A549 (cell line): ENCODE measurements around the gene FHAD1.

Source experiments
- CTCF ChIP-seq: fragments of >200 bp; sonication (Bioruptor Twin); formaldehyde crosslinking; IDR thresholded peaks from 3 replicates; pipeline ENCODE4 v1.5.1; 2016
- ELK1 ChIP-seq: fragments of 150-350 bp; IDR thresholded peaks from 2 replicates; pipeline ENCODE4 v1.6.1; 2014; ENCODE audit warnings: low read depth, mild to moderate bottlenecking, low read length
- EP300 ChIP-seq, 2 experiments: fragments of >200 bp; sonication (Bioruptor Twin); formaldehyde crosslinking; IDR thresholded peaks; 2 replicates in 1 of 2; 3 replicates in 1 of 2; pipeline ENCODE4 v1.6.1; 2016 to 2017
- HOXB13 ChIP-seq: fragments of 250-450 bp; sonication (Bioruptor Pico); IDR thresholded peaks from 2 replicates; pipeline ENCODE4 v1.5.0; 2020; ENCODE audit warnings: low read depth, mild to moderate bottlenecking, moderate library complexity
- KDM1A ChIP-seq: fragments of 200-600 bp; sonication (generic); IDR thresholded peaks from 2 replicates; pipeline ENCODE4 v1.6.1; 2016; ENCODE audit warnings: low read depth, mild to moderate bottlenecking
- MAX ChIP-seq: IDR thresholded peaks from 2 replicates; pipeline ENCODE4 v1.6.1; 2012
- MYC ChIP-seq: IDR thresholded peaks from 2 replicates; pipeline ENCODE4 v1.6.1; 2012; ENCODE audit warnings: mild to moderate bottlenecking, inconsistent platforms, low read length, improper control_type of control experiment, borderline replicate concordance
- PHF8 ChIP-seq: fragments of 200-600 bp; sonication (generic); IDR thresholded peaks from 2 replicates; pipeline ENCODE4 v1.6.1; 2016; ENCODE audit warnings: low read depth, mild to moderate bottlenecking, antibody characterized with exemption, moderate library complexity, borderline replicate concordance
- POLR2A ChIP-seq: IDR thresholded peaks from 2 replicates; pipeline ENCODE4 v1.6.1; 2012; ENCODE audit warnings: mild to moderate bottlenecking, low read length
- RAD21 ChIP-seq, 2 experiments: fragments of >200 bp in 1 of 2; sonication (Bioruptor Twin) in 1 of 2; formaldehyde crosslinking in 1 of 2; IDR thresholded peaks in 1 of 2; conservative IDR thresholded peaks in 1 of 2; 2 replicates in 1 of 2; 3 replicates in 1 of 2; pipeline ENCODE4 v1.6.1; 2012 to 2018; ENCODE audit warnings: inconsistent platforms in 1 of 2
- RFX5 ChIP-seq: fragments of 450-650 bp; IDR thresholded peaks from 2 replicates; pipeline ENCODE4 v1.7.1; 2014; ENCODE audit warnings: antibody characterized with exemption, mild to moderate bottlenecking, moderate library complexity
- RNF2 ChIP-seq: fragments of 200-600 bp; sonication (generic); IDR thresholded peaks from 2 replicates; pipeline ENCODE4 v1.6.1; 2016; ENCODE audit warnings: low read depth, mild to moderate bottlenecking, antibody characterized with exemption, moderate library complexity, borderline replicate concordance
- SMC3 ChIP-seq: fragments of >200 bp; sonication (Bioruptor Twin); formaldehyde crosslinking; IDR thresholded peaks from 3 replicates; pipeline ENCODE4 v1.6.1; 2018; ENCODE audit warnings: inconsistent platforms

- TF ChIP-seq MAX (no peak), RNF2 (no peak), CTCF (no peak), ELK1 (no peak), SMC3 (no peak), RFX5 (no peak), PHF8 (no peak), EP300 (IDR thresholded peaks at IDR 0.05) (no peak), KDM1A (no peak), MYC (no peak), POLR2A (no peak), RAD21 (conservative IDR thresholded peaks at IDR 0.05 in 1 of 2, IDR thresholded peaks at IDR 0.05 in 1 of 2) (no peak), HOXB13 (CRISPR knock-in tag) (no peak)
Observed at GRCh38 chr1:15218287-15219279, 28.4 kb upstream of the FHAD1 start.
